GM18520 (cell line): ENCODE measurements around the gene RNF44.

Source experiments
- ATAC-seq: cut with Tn5 transposase; IDR thresholded peaks from one replicate; pipeline ENCODE4 v1.9.1; 2021; ENCODE audit not compliant: unreplicated experiment

RNF44 gene

GRCh38 chr5:176535664-176536131 lies 1.5 kb downstream of the RNF44 start:
- no peak for ATAC-seq

GRCh38 chr5:176535101-176535663 lies 2.0 kb downstream of the RNF44 start:
- no peak for ATAC-seq

- no peak for ATAC-seq
Observed at GRCh38 chr5:176534640-176535039, 2.6 kb downstream of the RNF44 start.

GRCh38 chr5:176533894-176534611 lies 3.1 kb downstream of the RNF44 start:
- no peak for ATAC-seq

GRCh38 chr5:176533390-176533789 lies 3.8 kb downstream of the RNF44 start:
- ATAC-seq, result no peak

GRCh38 chr5:176532795-176533194 lies 4.4 kb downstream of the RNF44 start:
- no peak for ATAC-seq

GRCh38 chr5:176531902-176532493 lies 5.2 kb downstream of the RNF44 start:
- no peak for ATAC-seq

- no peak for ATAC-seq
Observed at GRCh38 chr5:176530983-176531901, 6.0 kb downstream of the RNF44 start.

- ATAC-seq, result no peak
Observed at GRCh38 chr5:176530393-176530982, 6.7 kb downstream of the RNF44 start.

- ATAC-seq, result no peak
Observed at GRCh38 chr5:176529741-176530141, 7.5 kb downstream of the RNF44 start.

- no peak for ATAC-seq
Observed at GRCh38 chr5:176529116-176529740, 8.0 kb downstream of the RNF44 start.

- no peak for ATAC-seq
Observed at GRCh38 chr5:176528761-176529115, 8.5 kb downstream of the RNF44 start.

GRCh38 chr5:176528301-176528700 lies 8.9 kb downstream of the RNF44 start:
- no peak for ATAC-seq

GRCh38 chr5:176527246-176528222 lies 9.7 kb downstream of the RNF44 start:
- ATAC-seq, result no peak

GRCh38 chr5:176526462-176526861 lies 10.7 kb downstream of the RNF44 start:
- no peak for ATAC-seq

- no peak for ATAC-seq
Observed at GRCh38 chr5:176525677-176526076, 11.5 kb downstream of the RNF44 start.

GRCh38 chr5:176524987-176525386 lies 12.2 kb downstream of the RNF44 start:
- no peak for ATAC-seq

- ATAC-seq, result no peak
Observed at GRCh38 chr5:176524138-176524537, 13.1 kb downstream of the RNF44 start.

GRCh38 chr5:176521699-176522263 lies 15.4 kb downstream of the RNF44 start:
- ATAC-seq, result no peak
